Panc1 (cell line): ENCODE results near the gene WDFY2. TPM values are rescaled to one million over a fixed set of nuclear protein-coding genes. Genes with fewer than 3 reads are reported as not detected.

Experiments used
- ATAC-seq: fragments of 200-7000 bp; cut with Tn5 transposase; 2 replicates; pipeline ENCODE4 v1.9.1; 2020; ENCODE audit warnings: mild to moderate bottlenecking, moderate library complexity
- BruUV-seq: library from RNA; stranded (reverse); fragments of 400-500 nt; replicated peaks from 2 replicates; lab custom pipeline; 2021; lab: Mats Ljungman, UMichigan
- CTCF ChIA-PET: fragments of 300-600 bp; sonication (Branson Sonifier 250); formaldehyde crosslinking; loops from one replicate; lab custom pipeline; 2022; ENCODE audit warnings: antibody characterized with exemption; lab: Charles Lee
- POLR2A ChIA-PET: fragments of 300-600 bp; sonication (Branson Sonifier 250); formaldehyde crosslinking; loops from one replicate; lab custom pipeline; 2022; ENCODE audit warnings: antibody characterized with exemption; lab: Charles Lee
- DNase-seq: peaks from one replicate; pipeline ENCODE4 v3.0.0-alpha.2; 2010; ENCODE audit warnings: low read depth, low spot score
- H3K27ac ChIP-seq: 2 replicates; pipeline ENCODE4 v1.5.1; 2011; ENCODE audit warnings: mild to moderate bottlenecking, low read length, inconsistent platforms
- H3K27me3 ChIP-seq: fragments of 200-500 bp; sonication (Bioruptor generic); 2 replicates; pipeline ENCODE4 v1.6.0; 2014; ENCODE audit warnings: low read length, inconsistent platforms; ENCODE audit not compliant: control insufficient read depth, insufficient read depth
- H3K36me3 ChIP-seq: fragments of 200-500 bp; sonication (Bioruptor generic); 2 replicates; pipeline ENCODE4 v1.5.1; 2014; ENCODE audit warnings: inconsistent platforms, mild to moderate bottlenecking, low read length, moderate library complexity; ENCODE audit not compliant: control insufficient read depth, insufficient read depth
- H3K4me1 ChIP-seq: 2 replicates; pipeline ENCODE4 v1.5.1; 2011; ENCODE audit warnings: inconsistent platforms, mild to moderate bottlenecking, low read length, moderate library complexity; ENCODE audit not compliant: control insufficient read depth, insufficient read depth
- H3K4me3 ChIP-seq, 2 experiments: 2 replicates each; pipeline ENCODE4 v1.5.1; 2011 to 2012; ENCODE audit warnings: low read depth in 2 of 2, low read length in 2 of 2, mild to moderate bottlenecking in 2 of 2, inconsistent platforms in 1 of 2, moderate library complexity in 1 of 2
- H3K9me3 ChIP-seq: fragments of 200-500 bp; sonication (Bioruptor generic); 2 replicates; pipeline ENCODE4 v1.5.1; 2014; ENCODE audit warnings: low read depth, mild to moderate bottlenecking, inconsistent platforms, low read length, moderate library complexity; ENCODE audit not compliant: control insufficient read depth, insufficient read depth
- CTCF ChIP-seq: fragments of 450-650 bp; IDR thresholded peaks from 2 replicates; pipeline ENCODE4 v1.5.1; 2017; ENCODE audit warnings: mild to moderate bottlenecking
- POLR2AphosphoS5 ChIP-seq: IDR thresholded peaks from 2 replicates; pipeline ENCODE4 v1.6.1; 2012; ENCODE audit warnings: mild to moderate bottlenecking, low read depth, low read length, moderate library complexity
- SIN3A ChIP-seq: IDR thresholded peaks from 2 replicates; pipeline ENCODE4 v1.6.1; 2012; ENCODE audit warnings: low read depth, mild to moderate bottlenecking, low read length, moderate library complexity, borderline replicate concordance; ENCODE audit not compliant: insufficient read depth
- TCF7L2 ChIP-seq: IDR thresholded peaks from 2 replicates; pipeline ENCODE4 v1.6.1; 2011; ENCODE audit warnings: mild to moderate bottlenecking, low read depth, low read length, inconsistent platforms
- in situ Hi-C: cut with HindIII; loops from 2 replicates; pipeline ENCODE4 v1.10.0; 2016; ENCODE audit warnings: low sequenced_read_pairs, low pct_unique_long_range_greater_than_20kb
- intact Hi-C: fragments of 100-400 bp; cut with micrococcal nuclease; formaldehyde crosslinking; loops from one replicate; pipeline ENCODE4 v1.10.0; 2022; ENCODE audit not compliant: unreplicated experiment
- total RNA-seq: library from RNA; stranded (reverse); gene quantifications from one replicate; pipeline ENCODE4 v1.2.1, GENCODE V29; 2021; ENCODE audit not compliant: unreplicated experiment
- TF ChIP-seq, protein P1 (sequence below), 2 experiments: IDR thresholded peaks; 2 replicates each; pipeline ENCODE4 v1.6.1; 2011 to 2012; ENCODE audit warnings: low read depth in 2 of 2, control low read depth in 1 of 2, low read length in 1 of 2, mild to moderate bottlenecking in 1 of 2, moderate library complexity in 1 of 2; ENCODE audit not compliant: insufficient read depth in 1 of 2

Gene WDFY2
- total RNA-seq, 1 experiment from 2014 or later, result 7.8 TPM

DNA sequence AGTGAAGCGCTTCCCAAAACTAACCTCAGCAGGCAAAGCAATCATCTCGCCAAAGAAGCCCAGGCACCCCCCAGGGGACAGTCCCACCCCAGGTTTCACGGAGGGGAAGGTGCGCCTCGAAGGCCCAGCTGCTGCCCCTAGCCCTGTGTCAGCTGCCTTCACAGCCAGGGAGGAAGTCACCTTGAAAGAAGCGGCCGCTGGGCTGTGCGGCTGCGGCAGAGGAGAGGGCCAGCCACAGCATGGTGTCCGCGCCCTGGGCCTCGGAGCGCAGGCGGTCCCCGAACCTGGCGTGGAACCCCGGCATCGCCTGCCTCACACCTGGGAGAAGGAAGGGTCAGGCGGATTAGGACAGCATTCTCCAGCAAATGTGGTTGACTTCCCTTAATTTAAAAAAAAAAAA lies 184.7 kb downstream of the WDFY2 start:
- no peaks in the 10 kb centered on the region for H3K27me3 ChIP-seq
- H3K36me3 ChIP-seq, result no peaks in the 10 kb centered on the region
- POLR2A ChIA-PET, result no interaction called here
- CTCF ChIA-PET, result no interaction called here
- DNase-seq (no peak), ATAC-seq (no peak)
- H3K4me1 ChIP-seq, result no peaks in the 10 kb centered on the region
- in situ Hi-C loops, result no loop called here
- H3K4me3 ChIP-seq, result no peak overlapping the region
- BruUV-seq, result no TSS peak
- no peak overlapping the region for H3K27ac ChIP-seq
- H3K9me3 ChIP-seq, result no peaks in the 10 kb centered on the region
- intact Hi-C loops, result loop anchor here (10.0 kb wide), 1 partner anchor 624 kb away; no protein-coding TSS in a partner anchor
- TF ChIP-seq CTCF, result no peak
- no peak for TF ChIP-seq SIN3A
- no peak for TF ChIP-seq POLR2AphosphoS5
- TF ChIP-seq, protein P1, sequence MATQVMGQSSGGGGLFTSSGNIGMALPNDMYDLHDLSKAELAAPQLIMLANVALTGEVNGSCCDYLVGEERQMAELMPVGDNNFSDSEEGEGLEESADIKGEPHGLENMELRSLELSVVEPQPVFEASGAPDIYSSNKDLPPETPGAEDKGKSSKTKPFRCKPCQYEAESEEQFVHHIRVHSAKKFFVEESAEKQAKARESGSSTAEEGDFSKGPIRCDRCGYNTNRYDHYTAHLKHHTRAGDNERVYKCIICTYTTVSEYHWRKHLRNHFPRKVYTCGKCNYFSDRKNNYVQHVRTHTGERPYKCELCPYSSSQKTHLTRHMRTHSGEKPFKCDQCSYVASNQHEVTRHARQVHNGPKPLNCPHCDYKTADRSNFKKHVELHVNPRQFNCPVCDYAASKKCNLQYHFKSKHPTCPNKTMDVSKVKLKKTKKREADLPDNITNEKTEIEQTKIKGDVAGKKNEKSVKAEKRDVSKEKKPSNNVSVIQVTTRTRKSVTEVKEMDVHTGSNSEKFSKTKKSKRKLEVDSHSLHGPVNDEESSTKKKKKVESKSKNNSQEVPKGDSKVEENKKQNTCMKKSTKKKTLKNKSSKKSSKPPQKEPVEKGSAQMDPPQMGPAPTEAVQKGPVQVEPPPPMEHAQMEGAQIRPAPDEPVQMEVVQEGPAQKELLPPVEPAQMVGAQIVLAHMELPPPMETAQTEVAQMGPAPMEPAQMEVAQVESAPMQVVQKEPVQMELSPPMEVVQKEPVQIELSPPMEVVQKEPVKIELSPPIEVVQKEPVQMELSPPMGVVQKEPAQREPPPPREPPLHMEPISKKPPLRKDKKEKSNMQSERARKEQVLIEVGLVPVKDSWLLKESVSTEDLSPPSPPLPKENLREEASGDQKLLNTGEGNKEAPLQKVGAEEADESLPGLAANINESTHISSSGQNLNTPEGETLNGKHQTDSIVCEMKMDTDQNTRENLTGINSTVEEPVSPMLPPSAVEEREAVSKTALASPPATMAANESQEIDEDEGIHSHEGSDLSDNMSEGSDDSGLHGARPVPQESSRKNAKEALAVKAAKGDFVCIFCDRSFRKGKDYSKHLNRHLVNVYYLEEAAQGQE (IDR thresholded peaks at IDR 0.05; ENCODE audit: insufficient read depth in 1 of 2, low read depth in 2 of 2, low read length in 1 of 2), result no peak
- no peak for TF ChIP-seq TCF7L2

DNA sequence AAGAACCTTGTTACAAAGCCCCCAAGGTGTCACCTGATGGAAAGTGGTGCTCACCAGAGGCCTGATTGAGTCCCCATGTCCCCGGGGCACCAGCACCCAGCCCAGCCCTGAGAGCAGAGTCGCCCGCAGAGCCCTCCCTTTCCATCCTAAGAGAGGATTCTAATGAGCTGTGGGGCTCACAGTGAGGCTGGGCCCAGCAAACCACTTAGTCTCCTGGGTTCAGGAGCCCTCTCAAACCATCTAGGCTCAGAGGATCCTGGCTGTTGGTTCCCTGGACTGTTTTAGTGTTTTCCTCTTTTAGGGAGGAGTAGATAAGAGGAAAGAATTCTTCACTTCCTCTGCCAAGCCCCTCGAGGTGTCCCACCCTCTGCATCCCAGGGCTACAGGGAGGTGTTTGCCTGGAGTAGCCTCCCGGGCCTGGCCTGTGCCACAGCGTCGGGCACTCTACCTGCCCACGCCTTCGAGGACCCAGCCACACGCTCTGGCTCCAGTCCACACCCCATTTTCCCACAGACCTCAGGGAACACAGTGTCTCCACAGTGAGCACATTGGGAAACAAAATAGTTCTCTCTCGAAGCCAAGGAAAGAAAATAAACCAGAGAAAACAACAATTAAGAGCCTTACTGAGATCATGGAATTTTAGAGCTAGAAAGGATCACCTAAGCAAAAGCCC lies 185.3 kb downstream of the WDFY2 start:
- no TSS peak for BruUV-seq
- Histone ChIP-seq H3K9me3 (no peaks in the 10 kb centered on the region), H3K4me3 (no peak overlapping the region), H3K27ac (no peak overlapping the region), H3K27me3 (no peaks in the 10 kb centered on the region), H3K36me3 (no peaks in the 10 kb centered on the region), H3K4me1 (no peaks in the 10 kb centered on the region)
- TF ChIP-seq TCF7L2 (no peak), SIN3A (no peak), POLR2AphosphoS5 (no peak), CTCF (no peak)
- TF ChIP-seq, protein P1 (IDR thresholded peaks at IDR 0.05; ENCODE audit: insufficient read depth in 1 of 2, low read depth in 2 of 2, low read length in 1 of 2), result no peak
- CTCF ChIA-PET, result no interaction called here
- intact Hi-C loops (loop anchor here (10.0 kb wide), 1 partner anchor 625 kb away; no protein-coding TSS in a partner anchor), in situ Hi-C loops (no loop called here)
- POLR2A ChIA-PET, result no interaction called here
- no peak for ATAC-seq
- no peak for DNase-seq
